NOMO-1 (cell line): ENCODE results near the gene CACFD1.

Source experiments
- DNase-seq, 2 experiments: peaks; one replicate each; lab custom pipeline; 2025; ENCODE audit not compliant: unreplicated experiment in 2 of 2; lab: John Stamatoyannopoulos, UW

CACFD1 gene

GRCh38 chr9:133478851-133479711 is 19.3 kb downstream of the CACFD1 start, which contains the start of gene SLC2A6:
TSS of gene SLC2A6 (minus strand) at chr9:133479099. CDS start at chr9:133479059, 40 bp downstream.
- DNase-seq = peak; percentile 84 to 85

- DNase-seq = no peak
These were observed 23.8 kb downstream of the CACFD1 start for GRCh38 chr9:133483611-133484010.

GRCh38 chr9:133484671-133485437 is 25.1 kb downstream of the CACFD1 start:
- no peak for DNase-seq

- peak; percentile 51 to 55 for DNase-seq
These were observed 25.9 kb downstream of the CACFD1 start for GRCh38 chr9:133485531-133486260.

DNA sequence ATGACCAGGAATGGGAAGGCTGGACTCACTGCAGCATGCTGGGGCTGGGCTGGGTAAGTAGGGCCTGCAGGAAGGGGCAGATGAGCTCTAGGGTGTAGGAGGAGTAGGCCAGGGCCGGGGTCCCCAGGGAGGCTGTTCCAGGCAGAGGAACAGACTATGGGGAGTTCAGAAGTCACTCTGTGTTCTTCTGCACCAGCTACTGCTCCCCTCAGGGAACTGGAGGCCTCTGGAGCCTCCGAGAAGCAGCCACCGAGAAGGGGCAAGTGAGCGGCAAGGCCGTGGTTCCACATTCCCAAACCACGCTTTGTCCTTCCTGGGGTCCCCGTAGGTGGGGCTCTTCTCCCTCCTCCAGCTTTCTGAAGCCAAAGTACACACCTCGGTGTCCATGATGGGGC is 27.6 kb downstream of the CACFD1 start:
- no peak for DNase-seq

GRCh38 chr9:133488686-133489252 is 29.0 kb downstream of the CACFD1 start:
- DNase-seq = no peak

DNA sequence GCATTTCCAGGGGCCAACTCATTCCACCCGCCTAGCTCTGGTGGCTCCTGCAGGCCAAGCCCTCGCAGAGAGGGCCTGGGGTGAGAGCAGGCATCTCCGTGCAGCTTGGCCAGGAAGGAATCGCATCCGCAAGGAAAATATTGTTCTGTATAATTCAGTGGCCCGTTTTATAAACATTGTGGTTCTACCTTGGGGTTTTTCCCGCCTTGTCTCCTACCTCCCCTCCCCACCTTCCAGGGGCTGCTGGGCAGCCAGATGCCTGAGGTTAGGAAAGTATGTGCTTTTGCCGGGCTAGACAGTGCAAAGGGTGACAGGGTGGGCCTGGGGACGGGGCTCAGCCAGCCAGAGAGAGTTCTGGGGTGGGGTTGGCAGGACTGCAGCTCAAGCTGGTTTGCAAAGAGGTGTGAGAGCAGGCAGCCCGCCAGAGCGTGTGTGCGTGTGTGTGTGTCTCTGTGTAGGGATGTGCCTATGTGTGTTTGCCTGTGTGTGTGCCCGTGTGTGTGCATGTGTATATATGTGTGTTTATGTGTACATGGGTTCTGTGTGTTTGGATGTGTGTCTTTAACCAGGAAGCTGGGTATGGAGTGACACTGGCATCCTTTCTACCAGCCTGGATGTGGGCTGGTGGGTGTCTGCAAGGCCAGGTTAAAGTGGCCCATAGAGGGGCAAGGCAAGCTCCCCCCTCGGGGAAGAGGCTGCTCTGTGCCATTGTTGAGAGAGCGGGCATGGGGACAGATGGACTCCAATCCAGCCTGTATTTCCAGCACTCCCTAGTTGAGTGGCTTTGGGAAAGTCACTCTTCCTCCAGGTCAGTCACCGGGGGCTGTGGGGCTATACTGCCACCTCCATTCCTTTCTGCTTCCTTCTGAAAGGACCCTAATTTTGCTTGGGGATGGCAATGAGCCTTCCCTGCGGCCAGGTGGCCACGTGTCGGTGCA is 29.7 kb downstream of the CACFD1 start:
- DNase-seq = no peak

- no peak for DNase-seq
These were observed 30.5 kb downstream of the CACFD1 start for GRCh38 chr9:133490201-133490681.

DNA sequence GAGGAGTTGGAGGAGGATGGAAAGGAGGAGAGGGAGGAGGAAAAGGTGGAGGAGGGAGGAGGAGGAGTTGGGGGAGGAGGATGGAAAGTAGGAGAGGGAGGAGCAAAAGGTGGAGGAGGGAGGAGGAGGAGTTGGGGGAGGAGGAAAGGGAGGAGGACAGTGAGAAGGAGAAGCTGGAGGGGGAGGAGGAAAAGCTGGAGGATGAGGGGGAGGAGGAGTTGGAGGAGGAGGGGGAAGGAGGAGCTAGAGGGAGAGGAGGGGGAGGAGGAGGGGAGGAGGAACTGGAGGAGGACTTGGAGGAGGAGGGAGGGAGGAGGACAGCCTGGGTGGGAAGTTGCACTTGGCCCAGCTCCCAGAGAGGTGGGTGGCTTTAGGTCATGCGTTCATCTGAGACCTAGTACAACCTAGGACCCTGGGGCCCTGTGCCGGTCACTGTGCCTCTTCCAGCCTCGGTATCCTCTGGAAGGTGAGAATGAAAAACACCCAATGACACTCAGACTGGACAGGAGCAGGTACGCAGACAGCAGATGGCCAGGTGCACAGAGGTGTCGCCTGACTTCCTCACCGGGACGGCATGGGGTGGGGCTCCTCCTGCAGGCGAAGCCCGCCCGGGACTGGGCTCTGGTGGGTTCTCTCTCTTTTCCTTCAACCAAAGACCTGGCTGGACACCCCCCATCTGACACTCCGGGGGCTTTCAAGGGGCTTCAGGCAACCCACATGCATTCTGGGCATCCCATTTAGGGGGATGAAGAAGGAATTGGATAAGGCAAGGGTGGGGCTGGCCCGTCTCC is 31.3 kb downstream of the CACFD1 start:
- no peak for DNase-seq

- no peak for DNase-seq
These were observed 31.8 kb downstream of the CACFD1 start for GRCh38 chr9:133491656-133491925.

DNA sequence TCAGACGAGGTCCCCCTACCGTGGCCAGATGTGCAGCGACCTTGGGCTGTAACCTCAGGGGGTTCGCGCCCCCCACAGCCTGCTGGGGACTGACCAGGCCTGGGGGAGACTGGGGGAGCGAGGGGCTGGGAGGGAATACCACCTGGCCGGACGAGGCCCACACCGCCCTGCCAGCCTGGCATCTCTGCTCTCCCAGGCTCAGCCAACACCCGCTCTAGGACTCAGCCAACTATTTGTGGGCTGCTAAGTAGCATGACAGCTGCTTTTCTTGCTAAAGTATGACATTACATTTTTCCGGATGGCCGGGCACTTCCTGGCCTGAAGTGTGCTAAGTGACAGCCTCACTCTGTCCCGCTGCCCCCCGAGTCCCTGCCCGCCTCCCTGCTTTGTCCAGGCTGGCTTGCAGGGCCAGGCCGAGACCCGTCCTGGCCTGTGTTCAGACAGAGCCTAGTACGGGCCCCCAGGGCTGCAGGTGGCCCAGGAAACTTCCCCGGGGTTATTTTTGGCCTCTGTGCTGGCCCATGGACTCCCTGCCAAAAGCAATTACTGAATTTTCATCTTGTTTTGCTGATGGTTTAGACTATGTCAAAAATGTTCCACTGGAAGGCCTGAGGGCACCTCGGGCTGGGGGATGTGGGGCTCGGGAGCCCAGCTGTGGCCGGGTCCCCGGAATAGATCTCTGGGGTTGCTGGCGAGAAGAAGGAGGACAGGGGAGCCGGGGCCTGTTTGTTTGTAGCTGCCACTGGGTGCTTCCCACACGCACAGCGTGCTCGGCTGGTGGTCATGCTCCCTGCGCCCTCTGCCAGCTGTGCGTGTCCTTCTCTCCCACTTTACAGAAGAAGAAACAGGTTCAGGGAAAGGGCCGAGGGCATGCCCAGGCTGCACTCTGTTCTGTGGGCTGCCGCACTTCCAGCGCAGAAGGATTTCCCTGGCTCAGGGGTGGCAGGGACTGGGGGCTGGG is 32.6 kb downstream of the CACFD1 start:
- DNase-seq = no peak

DNA sequence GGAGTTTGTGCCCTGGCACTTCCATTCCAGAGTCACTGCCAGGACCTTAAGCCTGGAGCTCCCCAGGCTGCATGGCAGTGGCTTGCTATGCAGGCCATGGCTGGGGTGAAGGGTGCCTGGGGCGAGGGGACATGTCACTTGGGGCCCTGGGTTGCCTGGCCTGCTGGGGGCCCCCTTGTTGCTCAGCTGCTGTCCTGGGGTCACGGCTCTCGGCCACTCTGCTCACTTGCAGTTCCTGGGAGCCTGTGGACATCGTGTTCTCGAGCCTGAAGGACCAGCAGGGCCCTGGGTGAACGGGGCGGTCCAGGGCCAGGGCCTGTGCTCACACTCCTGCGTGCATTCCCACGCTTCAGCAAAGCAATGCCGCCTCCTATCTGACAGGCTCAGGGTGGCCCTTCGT is 33.6 kb downstream of the CACFD1 start:
- no peak for DNase-seq

GRCh38 chr9:133493845-133494540 is 34.2 kb downstream of the CACFD1 start:
- DNase-seq = no peak

DNA sequence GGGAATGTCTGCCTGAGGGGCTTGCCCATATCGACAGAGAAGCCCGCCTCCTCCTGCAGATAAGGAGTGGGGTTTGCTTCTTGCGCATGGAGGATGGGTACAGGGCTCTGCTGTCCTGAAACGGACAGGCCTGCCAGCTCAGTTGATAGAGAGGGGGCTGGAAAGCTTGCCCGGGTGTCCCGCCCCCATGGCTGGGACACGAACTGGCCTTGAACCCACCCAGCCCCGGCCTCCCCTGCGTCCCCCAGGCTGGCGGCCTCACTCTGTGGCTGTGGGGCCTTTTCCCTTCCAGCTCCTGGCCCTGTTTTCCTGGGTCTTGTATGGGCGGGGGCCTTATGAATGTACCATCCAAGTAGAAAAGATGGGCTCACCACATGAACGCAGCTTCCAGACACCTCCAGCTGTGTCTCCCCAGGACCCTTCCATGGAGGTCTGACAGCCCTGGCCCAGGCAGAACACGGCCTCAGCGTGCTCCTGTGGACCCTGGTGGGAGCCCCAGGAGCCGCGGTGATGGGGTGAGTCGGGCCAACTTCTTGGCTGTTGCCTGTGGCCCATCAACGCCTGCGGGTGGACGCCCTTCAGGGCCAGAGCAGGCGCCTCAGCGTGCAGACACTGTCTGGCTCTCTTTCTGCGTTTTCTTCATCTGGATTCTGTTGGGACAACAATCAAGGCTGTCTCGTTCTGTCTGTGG is 35.0 kb downstream of the CACFD1 start:
- no peak for DNase-seq

DNA sequence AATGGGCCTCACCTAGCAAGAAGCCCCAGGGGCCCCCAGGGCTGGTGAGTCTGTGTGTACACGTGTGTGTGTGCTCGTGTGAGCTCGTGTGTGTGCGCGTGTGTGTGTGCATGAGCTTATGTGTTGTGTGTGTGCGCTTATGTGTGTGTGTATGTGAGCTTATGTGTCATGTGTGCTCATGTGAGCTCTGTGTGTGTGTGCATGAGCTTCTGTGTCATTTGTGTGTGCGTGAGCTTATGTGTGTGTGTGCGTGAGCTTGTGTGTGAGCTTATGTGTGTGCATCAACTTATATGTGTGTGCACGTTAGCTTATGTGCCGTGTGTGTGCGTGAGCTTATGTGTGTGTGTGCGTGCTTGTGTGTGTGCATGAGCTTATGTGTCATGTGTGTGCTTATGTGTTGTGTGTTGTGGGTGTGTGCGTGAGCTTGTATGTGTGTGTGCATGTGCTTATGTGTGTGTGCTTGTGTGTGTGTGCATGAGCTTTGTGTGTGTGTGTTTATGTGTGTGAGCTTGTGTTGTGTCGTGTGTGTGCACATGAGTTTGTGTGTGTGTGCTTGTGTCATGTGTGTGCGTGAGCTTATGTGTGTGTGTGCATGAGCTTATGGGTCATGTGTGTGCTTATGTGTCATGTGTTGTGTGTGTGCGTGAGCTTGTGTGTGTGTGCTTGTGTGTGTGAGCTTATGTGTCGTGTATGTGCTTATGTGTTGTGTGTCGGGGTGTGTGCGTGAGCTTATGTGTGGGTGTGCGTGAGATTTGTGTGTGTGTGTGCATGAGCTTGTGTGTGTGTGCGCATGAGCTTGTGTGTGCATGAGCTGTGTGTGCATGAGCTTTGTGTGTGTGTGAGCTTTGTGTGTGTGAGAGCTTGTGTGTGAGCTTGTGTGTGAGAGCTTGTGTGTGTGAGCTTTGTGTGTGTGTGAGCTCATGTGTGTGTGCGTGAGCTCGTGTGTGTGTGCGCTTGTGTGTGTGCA is 35.8 kb downstream of the CACFD1 start:
- no peak for DNase-seq
